PFSK-1 (cell line): ENCODE measurements around the gene NPC1L1.

Experiments used
- FOXP2 ChIP-seq: optimal IDR thresholded peaks from 2 replicates; pipeline ENCODE3; 2011; ENCODE audit warnings: borderline replicate concordance, control low read depth, inconsistent platforms; ENCODE audit not compliant: insufficient read depth; ENCODE audit errors: extremely low read length, extremely low read depth
- POLR2AphosphoS5 ChIP-seq: IDR thresholded peaks from 2 replicates; pipeline ENCODE4 v1.6.1; 2012; ENCODE audit warnings: low read depth, mild to moderate bottlenecking, control low read depth, low read length, moderate library complexity

DNA sequence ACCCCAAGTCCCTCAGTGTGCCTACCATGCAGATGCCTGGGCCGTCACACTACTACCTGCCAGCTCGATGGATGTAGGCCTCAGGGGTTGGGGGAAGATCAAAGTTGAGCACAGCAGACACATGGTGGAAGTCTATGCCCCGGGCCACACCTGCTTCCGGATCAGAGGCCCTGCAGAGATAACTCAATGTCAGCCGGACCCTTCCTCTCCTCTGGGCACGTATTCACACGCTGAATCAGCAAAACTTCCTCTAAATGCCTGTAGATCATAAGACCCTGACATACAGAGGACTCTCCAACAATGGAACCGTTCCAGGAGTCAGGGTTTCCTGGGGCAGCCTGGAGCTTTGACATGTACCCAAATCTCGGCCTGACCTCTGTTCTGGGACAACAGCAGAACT lies 28.8 kb upstream of the NPC1L1 start:
- TF ChIP-seq FOXP2, result no peak
- no peak for TF ChIP-seq POLR2AphosphoS5
